ENCODE measurements around the gene URAD.
"Not testable (repeated sequence)": the region's sequence is repeated elsewhere in the genome, so short reads cannot be mapped to it uniquely, and the experiment has no call there.

Gene URAD

GRCh38 chr13:27969866-27970229, 18.6 kb downstream of the URAD start:
- no peak for FAIRE-seq

GRCh38 chr13:27969082-27969865, 19.2 kb downstream of the URAD start, which contains the start of gene CDX2:
Gene CDX2 (minus strand): TSS chr13:27969315. CDS start chr13:27969006, 309 bp downstream.
- no peak for FAIRE-seq

- FAIRE-seq: no peak
These were observed 20.0 kb downstream of the URAD start for GRCh38 chr13:27968316-27969081.

- FAIRE-seq: no peak
These were observed 20.7 kb downstream of the URAD start for GRCh38 chr13:27967736-27968315.

DNA sequence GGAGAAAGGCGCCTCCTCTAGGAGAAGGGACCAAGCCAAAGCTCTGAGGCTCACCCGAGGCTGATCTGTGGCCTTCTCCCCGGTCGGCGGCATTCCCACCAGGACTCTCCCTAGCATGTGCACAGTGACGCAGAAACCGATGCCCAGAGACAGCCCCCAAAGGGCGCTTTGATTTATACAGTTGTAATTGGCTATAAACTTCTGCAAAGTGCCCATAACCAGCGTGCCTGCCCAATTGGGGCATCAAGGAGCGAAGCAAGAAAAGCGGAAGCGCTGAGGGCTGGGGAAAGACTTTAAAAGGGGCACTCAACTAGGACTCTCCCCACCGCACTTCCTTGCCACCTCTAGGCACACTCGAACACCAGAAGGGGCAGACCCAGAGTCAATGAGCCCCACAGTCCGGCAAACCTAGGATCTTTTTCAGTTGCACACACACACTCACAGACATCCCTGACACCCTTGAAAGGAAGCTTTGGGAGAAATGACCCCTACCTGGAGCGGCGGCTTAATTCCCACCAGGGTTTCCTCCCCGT, 21.2 kb downstream of the URAD start:
- no peak for FAIRE-seq

- no peak for FAIRE-seq
These were observed 21.8 kb downstream of the URAD start for GRCh38 chr13:27966641-27967202.

GRCh38 chr13:27965740-27966640, 22.5 kb downstream of the URAD start:
- no peak for FAIRE-seq

DNA sequence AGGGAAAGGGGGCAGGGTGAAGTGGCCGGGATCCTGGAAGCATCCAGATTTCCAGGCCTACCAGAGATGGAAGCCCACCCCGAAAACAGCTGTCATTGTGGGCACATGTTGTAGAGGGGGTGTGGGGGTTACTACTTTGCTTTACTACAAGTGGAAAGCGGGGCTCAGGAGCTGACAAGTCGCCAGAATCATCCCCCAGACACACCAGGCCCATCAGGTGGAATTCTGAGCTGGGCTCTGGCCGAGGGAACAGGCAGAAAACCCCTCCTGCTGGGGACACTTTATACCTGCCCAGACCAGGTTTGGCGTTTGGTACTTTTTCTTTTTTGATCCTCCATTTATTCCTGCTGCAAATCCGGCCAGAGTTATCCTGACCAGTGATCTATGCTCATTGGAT, 23.2 kb downstream of the URAD start:
- no peak for FAIRE-seq

DNA sequence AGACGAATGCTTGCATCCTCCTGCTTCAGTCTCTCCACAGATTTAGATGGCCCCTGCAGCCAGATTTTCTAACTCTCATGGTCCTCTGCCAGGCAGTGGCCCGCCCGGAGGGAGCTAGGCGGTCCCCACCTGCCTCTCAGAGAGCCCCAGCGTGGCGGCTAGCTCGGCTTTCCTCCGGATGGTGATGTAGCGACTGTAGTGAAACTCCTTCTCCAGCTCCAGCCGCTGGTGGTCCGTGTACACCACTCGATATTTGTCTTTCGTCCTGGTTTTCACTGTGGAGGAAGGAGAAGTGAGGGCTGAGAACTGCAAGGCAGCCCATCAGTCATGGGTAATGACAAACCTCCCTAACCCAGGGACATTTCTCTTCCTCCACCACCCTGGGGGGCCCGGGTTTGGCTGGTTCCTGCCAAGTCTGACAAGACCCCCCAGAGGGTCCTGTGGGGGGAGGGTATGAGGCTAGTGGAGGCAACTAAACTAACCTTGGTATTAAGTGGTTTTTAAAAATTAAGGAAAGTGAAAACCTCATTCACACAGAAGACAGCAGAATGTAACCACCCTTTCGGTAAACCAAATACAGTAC, 23.7 kb downstream of the URAD start:
- no peak for FAIRE-seq

GRCh38 chr13:27964206-27964605, 24.3 kb downstream of the URAD start:
- not testable (repeated sequence) for FAIRE-seq

DNA sequence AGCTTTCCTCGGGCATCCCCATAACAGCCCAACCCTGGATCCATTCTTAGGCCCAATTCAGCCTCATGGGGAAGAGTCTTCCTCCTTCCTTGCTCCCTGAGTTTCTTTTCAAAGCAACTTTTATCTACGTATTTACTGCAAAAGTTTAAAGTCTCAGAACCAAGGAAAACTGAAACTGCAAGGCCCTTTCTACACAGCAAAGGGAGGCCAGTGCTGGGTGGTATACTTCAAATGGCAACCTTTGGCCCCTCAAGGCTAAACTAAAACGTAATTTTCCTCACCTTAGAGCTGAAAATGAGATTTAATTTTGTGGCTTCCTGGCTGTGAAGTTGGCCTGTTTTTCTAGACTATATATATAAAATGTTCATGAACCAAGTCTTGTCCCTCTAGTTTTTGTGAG, 25.0 kb downstream of the URAD start:
- no peak for FAIRE-seq

- no peak for FAIRE-seq
These were observed 25.5 kb downstream of the URAD start for GRCh38 chr13:27962982-27963381.

DNA sequence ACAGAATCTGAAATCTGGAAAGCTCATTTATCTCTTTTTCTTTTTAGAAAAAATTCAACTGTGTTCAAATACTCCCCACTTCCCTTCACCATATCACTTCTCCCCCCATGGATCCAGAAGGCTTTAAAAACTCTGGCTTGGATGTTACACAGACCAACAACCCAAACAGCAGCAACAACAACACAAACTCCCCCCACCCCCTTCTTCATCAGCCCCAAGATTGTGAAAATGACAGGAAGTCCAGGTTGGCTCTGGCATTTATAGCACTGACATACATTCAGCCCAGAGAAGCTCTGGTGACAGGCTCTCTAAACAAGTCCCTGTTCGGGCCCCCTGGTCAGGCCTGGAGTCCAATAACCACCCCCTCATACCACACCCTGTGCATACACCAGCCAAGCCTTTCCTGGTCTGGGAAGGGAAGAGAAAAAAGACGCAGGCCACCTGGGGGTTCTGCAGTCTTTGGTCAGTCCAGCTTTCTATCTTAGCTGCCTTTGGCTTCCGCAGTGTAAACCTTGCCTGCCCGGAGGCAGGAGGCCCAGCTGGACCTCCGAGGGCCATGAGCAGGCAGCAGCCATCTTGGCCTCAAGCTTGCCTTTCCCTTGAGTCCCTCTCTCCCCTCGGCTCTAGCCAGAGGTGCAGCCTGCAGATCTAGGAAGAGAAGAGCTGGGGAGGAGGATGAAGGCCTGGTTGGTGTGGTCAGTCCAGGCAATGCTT, 26.2 kb downstream of the URAD start:
- FAIRE-seq: no peak

- FAIRE-seq: no peak
These were observed 27.0 kb downstream of the URAD start for GRCh38 chr13:27961227-27962085.

DNA sequence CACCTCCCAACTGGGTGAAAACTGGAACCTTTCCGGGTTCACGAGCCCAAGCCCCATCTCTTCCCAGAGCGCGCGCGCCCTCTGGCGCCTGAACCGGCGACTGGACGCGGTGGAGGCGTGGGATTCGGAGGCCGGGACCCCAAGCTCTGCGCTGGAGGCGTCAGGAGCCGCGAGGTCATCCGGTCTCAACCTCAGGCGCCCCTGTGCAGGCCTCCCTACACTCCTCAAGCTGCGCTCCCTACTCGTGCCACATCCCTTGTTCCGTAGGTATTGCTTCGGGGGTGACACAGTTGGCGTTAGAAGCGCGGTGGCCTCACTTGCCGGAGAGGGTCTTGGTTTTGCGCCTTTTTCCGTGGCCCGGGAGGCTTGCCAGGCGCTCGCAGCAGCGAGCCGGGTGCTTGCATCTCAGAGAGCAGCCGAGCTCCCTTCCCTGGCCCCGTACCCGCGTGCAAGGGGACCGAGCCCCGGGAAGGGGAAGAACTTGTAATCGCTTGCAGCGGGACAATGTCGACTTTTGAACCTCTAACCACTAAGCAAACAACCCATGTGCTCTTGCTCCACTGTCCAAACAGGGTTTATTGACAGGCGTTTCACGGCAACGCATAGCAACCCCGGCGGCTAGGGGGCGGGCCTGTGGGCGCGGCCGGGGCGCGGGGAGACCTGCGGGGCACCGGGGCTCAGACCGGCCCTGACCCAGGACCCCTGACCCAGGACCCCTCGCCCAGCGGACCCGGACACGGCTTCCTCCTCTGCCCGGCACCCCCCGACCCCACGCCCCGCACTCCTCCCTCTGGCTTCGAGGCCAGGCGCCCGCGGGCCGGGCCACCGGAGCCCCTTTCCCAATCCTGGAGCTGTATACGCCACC, 27.9 kb downstream of the URAD start:
- no peak for FAIRE-seq

GRCh38 chr13:27959976-27960361, 28.5 kb downstream of the URAD start:
- no peak for FAIRE-seq

GRCh38 chr13:27956576-27957300, 31.8 kb downstream of the URAD start:
- no peak for FAIRE-seq

DNA sequence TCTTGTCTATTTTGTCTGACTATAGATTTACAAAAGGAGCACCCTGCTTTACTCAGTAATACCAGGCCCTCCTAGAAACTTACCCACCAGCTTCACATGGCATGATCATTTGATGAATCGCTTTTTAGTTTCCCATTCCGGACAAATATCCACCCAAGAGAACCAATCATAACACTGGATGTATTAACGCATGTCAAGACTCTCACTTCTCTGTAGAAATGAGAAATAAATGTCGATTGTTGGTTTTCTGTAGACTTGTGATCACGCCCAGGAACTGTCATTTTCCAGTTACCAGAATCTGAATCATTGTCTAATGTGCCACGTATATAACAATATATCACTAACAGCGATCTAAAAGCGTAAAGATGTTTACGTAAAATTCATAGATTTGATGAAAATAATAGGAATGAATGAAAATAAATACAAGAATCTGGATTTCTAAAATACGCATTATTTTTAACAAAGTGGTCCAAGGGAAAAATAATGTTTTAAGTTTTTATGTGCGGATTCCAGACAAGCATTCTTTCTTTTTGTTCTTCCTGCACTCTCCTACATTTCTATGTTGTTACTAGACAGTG, 33.4 kb downstream of the URAD start:
- no peak for FAIRE-seq

All from G401.6 (cell line).